ENCODE results near the gene CHI3L2.

CHI3L2 gene

GRCh38 chr1:111253876-111254275 lies 26.4 kb downstream of the CHI3L2 start:
- H3K27ac ChIP-seq: no peak overlapping the region
- H3K27me3 ChIP-seq (ENCODE audit: insufficient read depth, low read depth, severe bottlenecking): peaks cover 22% of the 10 kb centered on the region
- no peak for DNase-seq
- no peaks in the 10 kb centered on the region for H3K36me3 ChIP-seq
- H3K4me3 ChIP-seq (ENCODE audit: low read depth, low read length): no peak overlapping the region
- TF ChIP-seq CTCF (IDR thresholded peaks at IDR 0.05; ENCODE audit: low read depth, low read length): no peak
- no peaks in the 10 kb centered on the region for H3K9me3 ChIP-seq (ENCODE audit: severe bottlenecking)

- peaks cover 16% of the 10 kb centered on the region for H3K27me3 ChIP-seq (ENCODE audit: insufficient read depth, low read depth, severe bottlenecking)
- no peaks in the 10 kb centered on the region for H3K9me3 ChIP-seq (ENCODE audit: severe bottlenecking)
- no peak for DNase-seq
- no peaks in the 10 kb centered on the region for H3K36me3 ChIP-seq
- no peak overlapping the region for H3K4me3 ChIP-seq (ENCODE audit: low read depth, low read length)
- no peak for TF ChIP-seq CTCF (IDR thresholded peaks at IDR 0.05; ENCODE audit: low read depth, low read length)
- H3K27ac ChIP-seq: no peak overlapping the region
Observed at GRCh38 chr1:111256988-111257658, 29.6 kb downstream of the CHI3L2 start.

GRCh38 chr1:111267801-111268508 lies 40.4 kb downstream of the CHI3L2 start:
- Histone ChIP-seq H3K36me3 (no peaks in the 10 kb centered on the region), H3K27me3 (ENCODE audit: insufficient read depth, low read depth, severe bottlenecking) (peaks cover 5% of the 10 kb centered on the region)
- no peak for TF ChIP-seq CTCF (IDR thresholded peaks at IDR 0.05; ENCODE audit: low read depth, low read length)

GRCh38 chr1:111269825-111270406 lies 42.4 kb downstream of the CHI3L2 start:
- no peaks in the 10 kb centered on the region for H3K9me3 ChIP-seq (ENCODE audit: severe bottlenecking)
- peaks cover 3% of the 10 kb centered on the region for H3K27me3 ChIP-seq (ENCODE audit: insufficient read depth, low read depth, severe bottlenecking)
- no peak for TF ChIP-seq CTCF (IDR thresholded peaks at IDR 0.05; ENCODE audit: low read depth, low read length)
- DNase-seq: no peak
- H3K4me3 ChIP-seq (ENCODE audit: low read depth, low read length): no peak overlapping the region
- H3K27ac ChIP-seq: no peak overlapping the region
- no peaks in the 10 kb centered on the region for H3K36me3 ChIP-seq

More at GRCh38 chr1:111267801-111268508, 40.4 kb downstream of the CHI3L2 start:
- Histone ChIP-seq H3K27ac (no peak overlapping the region), H3K4me3 (ENCODE audit: low read depth, low read length) (no peak overlapping the region), H3K9me3 (ENCODE audit: severe bottlenecking) (no peaks in the 10 kb centered on the region)
- no peak for DNase-seq

- H3K27ac ChIP-seq: no peak overlapping the region
- H3K9me3 ChIP-seq (ENCODE audit: severe bottlenecking): no peaks in the 10 kb centered on the region
- no peak for TF ChIP-seq CTCF (IDR thresholded peaks at IDR 0.05; ENCODE audit: low read depth, low read length)
- H3K36me3 ChIP-seq: no peaks in the 10 kb centered on the region
- DNase-seq: no peak
- H3K27me3 ChIP-seq (ENCODE audit: insufficient read depth, low read depth, severe bottlenecking): peaks cover 3% of the 10 kb centered on the region
- H3K4me3 ChIP-seq (ENCODE audit: low read depth, low read length): no peak overlapping the region
Observed at GRCh38 chr1:111270771-111271463, 43.4 kb downstream of the CHI3L2 start.

Data from WERI-Rb-1 (cell line).